ENCODE results near the gene RCVRN.
A peak's percentile ranks its signal among the peaks of the same experiment; 100 is the strongest.

The RCVRN gene

DNA sequence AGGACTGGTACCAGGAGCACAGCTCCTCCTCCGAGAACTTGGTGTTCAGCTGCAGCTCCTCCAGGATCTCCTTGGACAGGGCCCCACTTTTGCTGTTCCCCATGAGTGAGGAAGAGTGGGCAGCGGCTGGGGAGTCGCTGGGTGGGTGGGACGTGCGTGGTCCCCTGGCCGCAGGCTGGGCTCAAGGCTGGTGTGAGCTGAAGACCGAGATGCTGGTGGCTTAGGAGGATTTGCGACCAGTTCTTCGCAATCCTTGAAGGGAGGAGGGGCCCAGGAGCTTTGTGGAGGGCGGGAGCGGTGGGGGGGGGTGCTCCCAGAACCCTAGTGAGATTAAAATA is at the start of gene RCVRN:
Gene RCVRN, minus strand, starts transcription at position 194 of the 338 bp plus-strand sequence. Its CDS starts 91 bp downstream, at position 103.
- DNase-seq = no peak

DNA sequence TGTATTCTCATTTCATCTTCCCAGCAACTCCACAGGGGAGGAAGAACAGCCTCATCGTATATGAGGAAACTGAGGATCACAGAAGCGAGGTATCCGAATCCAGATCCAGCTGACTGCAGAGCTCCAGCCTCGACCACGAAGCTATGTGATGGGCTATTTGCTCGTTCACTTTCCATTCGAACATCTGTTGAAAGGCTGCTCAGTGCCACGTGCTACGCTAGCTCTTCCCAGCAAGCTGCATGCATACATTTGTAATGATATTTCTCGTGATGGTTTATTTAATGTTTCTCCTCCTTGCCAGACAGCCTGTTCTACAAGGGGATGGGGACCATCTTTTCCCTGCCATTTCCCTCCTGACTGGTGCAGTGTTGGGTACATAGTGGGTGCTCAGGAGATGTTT is 48.4 kb upstream of the RCVRN start:
- no peak for DNase-seq

GRCh38 chr17:9951803-9952202 is 46.7 kb upstream of the RCVRN start:
- DNase-seq = no peak

DNA sequence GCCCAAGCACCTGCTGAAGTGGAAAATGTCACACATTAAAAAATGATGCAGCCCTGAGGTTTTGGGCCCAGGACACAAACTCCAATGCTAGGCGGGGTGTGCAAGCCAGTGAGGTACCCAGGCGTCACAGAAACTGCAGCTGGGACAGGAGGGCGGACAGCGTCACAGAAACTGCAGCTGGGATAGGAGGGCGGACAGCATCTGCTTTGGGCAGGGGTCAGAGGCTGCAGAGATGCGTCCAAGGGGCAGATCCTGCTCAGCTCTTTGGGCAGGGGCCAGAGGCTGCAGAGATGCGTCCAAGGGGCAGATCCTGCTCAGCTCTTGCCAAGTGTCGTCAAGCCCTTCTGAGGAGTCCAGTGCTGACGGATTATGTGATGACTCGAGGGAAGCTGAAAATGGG is 43.9 kb upstream of the RCVRN start:
- DNase-seq = no peak

- DNase-seq = no peak
Measured at GRCh38 chr17:9944704-9945103, 39.6 kb upstream of the RCVRN start.

- DNase-seq = no peak
Measured at GRCh38 chr17:9943343-9943742, 38.3 kb upstream of the RCVRN start.

- DNase-seq = no peak
Measured at GRCh38 chr17:9942885-9943284, 37.8 kb upstream of the RCVRN start.

- DNase-seq = no peak
Measured at GRCh38 chr17:9941305-9941704, 36.2 kb upstream of the RCVRN start.

DNA sequence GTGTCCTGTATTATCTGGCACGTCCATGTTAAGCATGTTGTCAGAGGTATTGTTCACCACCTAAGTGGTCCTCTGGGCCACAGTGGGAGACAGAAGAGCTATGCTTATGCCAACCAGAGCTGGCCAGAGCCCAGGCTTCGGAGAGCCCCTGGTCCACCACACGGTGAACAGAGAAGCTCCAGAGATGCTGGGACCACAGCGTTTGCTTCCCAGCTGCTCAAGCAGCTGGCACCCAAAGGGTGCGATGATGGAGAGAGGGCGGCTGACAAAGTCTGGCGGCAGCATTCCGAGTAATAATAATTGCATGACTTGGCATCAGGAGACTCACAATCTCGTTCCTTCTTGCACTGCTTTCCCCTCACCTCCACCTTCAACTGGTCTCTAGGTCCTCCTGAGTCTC is 35.8 kb upstream of the RCVRN start:
- DNase-seq = no peak

- no peak for DNase-seq
Measured at GRCh38 chr17:9938764-9939163, 33.7 kb upstream of the RCVRN start.

GRCh38 chr17:9937901-9938300 is 32.8 kb upstream of the RCVRN start:
- DNase-seq = no peak

DNA sequence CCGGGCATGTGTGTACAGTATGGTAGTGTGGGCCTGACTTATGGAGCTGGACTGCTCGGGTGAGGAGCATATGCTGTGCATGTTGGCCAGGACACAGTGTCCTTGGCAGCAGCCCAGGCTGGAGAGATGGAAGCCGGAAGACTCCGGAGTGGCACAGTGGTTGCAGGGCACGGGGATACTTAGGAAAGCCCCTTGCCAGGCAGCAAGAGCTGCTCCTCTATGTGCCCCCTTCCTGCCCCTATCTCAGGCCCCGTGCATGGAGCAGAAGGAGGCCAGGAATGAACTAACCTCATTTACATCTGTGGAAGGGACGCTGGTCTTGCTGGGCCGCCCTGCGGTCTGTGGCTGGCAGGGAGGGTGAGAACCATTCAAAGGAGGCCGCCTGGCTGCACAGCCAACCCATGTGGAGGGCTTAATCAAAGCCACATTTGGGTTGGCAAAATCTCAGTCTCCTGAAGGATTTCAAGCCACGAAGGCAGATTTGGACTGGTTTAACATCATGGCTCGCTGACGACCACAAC is 32.2 kb upstream of the RCVRN start:
- no peak for DNase-seq

DNA sequence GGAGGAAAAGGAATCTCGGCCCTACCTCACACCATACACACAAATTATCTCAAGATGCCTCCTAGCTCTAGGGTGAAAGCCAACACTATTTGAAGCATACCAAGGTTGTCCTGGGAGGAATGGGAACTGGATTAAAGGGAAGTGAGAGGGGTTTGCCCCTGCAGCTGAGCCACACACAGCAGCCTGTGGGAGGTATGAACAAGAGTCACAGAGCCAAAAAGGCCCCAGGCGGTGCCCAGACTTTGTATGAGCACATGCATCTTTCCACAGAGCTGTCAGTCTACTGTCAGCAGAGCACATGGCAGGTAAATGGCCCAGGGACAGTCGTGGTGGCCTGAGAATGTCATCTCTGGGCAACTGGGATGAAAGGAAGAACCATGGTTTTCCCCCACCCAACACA is 31.0 kb upstream of the RCVRN start:
- DNase-seq = no peak

GRCh38 chr17:9935408-9935807 is 30.3 kb upstream of the RCVRN start:
- no peak for DNase-seq

DNA sequence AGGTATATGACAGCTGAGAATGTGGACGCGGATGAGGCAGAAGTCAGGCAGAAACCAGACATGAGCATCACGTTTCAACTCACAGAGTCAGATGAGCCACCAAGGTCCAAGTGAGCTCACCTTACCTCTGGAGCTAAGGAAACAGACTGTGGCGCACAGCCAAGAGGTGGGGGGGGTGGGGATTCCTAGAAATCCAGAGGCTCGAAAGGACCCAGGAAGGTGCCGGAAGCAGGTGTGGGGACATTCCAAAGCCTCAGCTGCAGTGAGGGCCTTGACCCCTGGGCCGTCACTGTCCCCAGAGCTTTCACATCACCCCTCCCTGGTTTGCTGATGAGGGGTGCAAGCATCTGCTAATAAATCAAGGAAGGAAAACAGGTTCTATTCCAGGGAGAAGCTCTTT is 29.3 kb upstream of the RCVRN start:
- DNase-seq = no peak

GRCh38 chr17:9932491-9932890 is 27.4 kb upstream of the RCVRN start:
- DNase-seq = no peak

DNA sequence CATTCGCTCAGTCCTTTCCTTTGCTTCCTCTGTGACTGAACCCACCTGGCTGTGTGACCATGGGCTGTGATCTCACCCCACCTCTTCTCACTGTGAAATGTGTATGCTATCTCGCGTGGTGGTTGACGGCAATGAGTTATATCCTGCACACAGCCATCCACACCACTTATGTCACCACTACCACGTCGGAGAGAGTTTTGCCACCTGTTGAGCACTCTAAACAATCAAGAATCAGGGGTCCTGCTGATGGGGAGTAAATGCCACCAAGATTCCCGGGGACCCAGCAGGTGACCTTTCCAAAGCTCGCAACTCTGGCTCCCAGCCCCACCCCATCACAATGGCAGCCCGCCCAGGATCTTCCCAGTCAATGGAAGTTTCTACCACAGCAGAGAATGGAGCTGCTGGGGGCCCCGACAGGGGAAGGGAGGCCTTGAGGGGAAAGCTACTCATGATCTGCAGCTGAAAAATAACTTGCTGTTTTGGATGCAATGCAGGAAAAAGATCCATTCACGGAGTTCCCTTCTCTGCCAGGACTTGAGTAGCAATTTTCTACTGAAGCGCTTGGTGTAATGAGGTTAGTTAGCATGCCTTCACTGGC is 26.2 kb upstream of the RCVRN start:
- DNase-seq = no peak

DNA sequence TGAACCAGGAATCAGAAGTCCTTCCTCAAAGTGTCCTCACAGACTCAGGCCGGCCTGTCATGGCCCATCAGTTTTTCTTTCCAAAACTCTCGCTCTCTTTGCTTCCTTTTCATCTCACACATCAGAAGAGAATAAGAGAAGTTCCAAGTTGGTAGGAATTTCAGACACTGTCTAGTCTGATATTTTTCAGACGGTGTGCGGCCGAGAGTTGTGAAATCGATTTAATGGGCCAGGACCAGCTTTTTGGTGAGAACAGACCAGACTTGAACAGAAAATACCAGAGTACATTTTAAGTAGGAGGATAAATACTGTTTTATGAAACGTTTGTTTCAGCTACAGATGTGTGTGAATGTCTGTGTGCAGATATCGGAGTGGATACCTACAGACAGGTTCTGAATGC is 24.8 kb upstream of the RCVRN start:
- DNase-seq = no peak

- DNase-seq = peak; percentile 27
Measured at GRCh38 chr17:9928601-9929333, 23.7 kb upstream of the RCVRN start.

DNA sequence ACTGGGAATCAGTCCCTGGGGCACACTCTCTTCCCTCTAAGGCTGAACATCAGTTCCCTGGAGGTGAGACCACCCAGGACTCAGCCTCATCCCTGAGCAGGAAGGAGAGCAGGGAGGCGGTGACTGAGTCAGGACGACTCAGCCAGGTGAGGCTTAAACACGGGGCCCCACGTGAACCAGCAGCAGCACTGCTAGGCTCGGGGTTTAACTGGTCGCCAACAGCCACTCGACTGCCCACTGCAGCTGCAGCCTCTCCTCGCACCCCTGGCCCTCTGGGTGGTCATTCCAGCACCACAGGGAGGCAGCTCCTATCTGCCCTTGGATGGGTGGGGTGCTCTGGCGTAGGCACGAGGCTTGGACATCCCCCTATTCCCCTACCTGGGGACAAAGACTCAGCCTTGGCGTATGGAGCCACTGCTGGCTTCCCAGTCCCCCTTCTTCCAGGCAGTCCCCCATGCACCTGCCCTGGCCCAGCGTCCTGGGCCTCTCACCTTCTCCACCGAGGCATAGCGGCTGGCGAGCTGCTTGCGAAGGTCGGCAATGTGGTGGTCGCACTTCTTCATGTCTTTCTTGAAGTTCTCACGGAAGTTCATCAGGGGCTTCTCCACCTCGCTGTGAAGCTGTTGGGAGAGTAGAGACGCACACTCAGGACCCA is 21.2 kb upstream of the RCVRN start:
- DNase-seq = no peak

DNA sequence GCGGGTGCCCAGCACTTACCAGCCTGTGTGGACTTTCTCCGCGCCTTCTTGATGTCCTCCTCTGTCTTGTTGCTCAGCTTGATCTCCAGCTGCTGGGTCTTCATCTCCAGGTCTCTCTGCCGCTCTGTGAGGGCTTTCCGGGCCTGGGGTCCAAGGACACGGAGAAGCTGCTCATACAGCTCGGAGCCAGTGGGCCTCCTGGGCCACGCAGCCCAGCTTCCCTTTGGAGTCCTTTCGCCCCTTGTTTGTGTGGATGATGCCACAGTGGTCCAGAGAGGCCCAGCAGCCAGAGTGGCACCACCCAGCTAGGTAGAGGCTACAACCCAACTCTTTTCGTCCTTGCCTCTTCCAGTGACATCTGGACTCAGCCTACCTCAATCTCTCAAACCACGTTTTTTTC is 20.4 kb upstream of the RCVRN start:
- no peak for DNase-seq

DNA sequence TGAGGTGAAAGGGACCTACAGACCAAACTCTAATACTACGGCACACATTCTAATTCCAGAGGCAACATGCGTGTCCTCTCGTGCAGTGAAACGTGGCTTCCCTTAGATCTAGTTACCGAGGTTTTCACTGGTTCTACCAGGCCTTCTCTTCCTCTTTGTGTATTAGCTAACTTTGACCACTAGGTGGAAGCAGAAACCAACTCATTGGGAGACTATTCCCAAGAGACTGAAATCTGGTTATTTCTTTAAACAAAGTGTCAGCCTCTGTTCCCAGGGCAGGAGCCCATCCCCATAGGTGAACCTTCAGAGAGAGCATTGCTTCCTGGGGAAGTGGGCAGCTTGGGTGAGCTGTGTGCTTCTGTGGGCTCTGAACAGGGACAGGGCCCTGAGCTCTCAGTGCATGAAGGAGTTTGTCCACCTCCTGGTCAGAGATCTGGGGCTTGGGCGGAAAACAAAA is 19.7 kb upstream of the RCVRN start:
- DNase-seq = peak; percentile 30

DNA sequence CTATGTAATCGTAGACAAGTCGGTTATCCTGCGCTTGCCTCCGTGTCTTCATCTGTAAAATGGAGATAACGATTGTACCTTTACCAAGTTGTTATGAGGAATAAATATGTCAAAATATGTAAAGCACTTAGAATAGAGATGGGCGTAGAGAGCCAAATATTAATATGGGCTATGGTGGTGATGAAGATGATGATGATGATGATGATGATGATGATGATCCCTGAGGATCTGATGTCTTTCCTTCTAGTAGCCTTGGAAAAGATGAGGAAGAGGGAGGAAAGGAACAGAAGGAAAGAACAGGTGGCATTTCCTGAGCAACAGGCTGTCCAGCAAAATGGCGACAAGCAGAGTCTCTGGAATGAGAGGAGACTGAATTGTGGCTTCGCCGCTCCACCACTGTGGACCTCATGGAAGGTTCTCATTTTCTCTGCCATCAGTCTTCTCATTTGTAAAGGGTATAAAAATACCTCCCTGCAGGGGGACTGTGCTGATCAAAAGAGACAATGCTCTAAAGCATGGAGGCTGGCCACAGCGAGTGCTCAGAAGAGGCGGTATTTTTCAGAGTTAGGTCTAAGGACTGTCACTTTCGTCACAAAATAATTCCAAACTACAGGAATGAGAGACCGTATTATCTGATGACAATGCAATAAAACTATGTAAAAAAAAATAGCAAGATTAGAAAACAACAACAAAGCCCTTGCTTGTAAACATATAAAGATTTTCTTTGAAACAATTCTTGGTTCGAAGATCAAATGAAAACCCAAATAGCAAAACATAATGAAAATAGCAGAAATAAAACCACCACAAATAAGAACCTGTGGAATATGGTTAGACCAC is 17.2 kb upstream of the RCVRN start:
- DNase-seq = no peak
